ENCODE results near the gene KLK12.

The KLK12 gene

GRCh38 chr19:51055866-51056265 lies 21.1 kb upstream of the KLK12 start:
- no peak for DNase-seq (ENCODE audit: low read depth in 2 of 2, low spot score in 1 of 2)

DNA sequence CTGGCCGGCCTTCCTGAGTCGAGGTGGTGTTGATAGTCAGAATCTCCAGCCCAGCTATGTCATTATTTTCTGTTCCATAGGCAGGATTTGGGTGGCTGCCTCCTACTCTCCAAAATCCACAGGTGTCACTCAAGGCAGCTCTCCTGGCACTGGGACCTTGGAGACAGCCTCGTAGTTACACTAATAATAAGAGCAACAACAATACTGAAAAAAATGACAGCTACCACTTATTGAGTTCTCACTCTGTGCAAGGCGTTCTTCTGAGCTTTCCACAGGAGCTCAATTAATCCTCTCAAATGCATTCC lies 12.2 kb upstream of the KLK12 start:
- DNase-seq (ENCODE audit: low read depth in 2 of 2, low spot score in 1 of 2) = no peak

- no peak for DNase-seq (ENCODE audit: low read depth in 2 of 2, low spot score in 1 of 2)
Observed at GRCh38 chr19:51044327-51044726, 9.5 kb upstream of the KLK12 start.

DNA sequence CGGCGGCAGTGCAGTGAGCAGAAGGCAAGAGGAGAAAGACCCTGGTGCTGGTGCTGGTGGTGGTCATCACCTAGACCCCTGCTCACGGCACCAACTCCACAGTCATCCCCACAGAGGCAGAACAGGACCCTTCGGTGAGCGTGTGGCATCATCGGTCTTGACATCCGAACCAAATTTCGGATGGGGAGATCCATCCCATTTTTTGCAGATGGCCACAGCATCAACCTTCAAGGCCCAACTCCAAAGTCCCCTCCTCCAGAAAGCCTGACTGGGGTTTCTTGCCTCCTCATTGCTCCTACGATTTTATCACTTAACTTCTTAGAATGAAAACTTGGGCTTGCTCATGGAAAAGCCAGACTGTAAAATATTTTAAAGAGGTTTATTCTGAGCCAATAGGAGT lies 8.7 kb upstream of the KLK12 start:
- no peak for DNase-seq (ENCODE audit: low read depth in 2 of 2, low spot score in 1 of 2)

GRCh38 chr19:51040151-51040550 lies 5.3 kb upstream of the KLK12 start:
- no peak for DNase-seq (ENCODE audit: low read depth in 2 of 2, low spot score in 1 of 2)

DNA sequence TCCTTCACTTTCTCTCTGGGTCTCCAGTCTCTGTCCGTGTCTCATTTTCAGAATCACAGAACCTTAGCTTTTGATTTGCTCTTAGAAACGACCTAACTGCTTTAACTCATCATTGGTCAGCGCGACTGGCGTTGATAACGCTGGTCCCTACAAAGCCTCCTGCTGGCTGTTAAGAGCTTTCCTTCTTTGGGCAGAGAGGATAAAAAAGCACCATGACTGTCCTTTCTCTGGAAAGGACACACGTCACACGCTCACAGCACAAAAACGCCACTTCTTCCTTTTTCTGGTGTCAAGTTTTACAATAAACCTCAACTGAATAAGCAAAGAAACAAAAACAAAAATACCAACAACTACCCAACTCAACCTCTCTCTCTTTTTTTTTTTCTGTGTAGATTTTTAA lies 1.7 kb upstream of the KLK12 start:
- DNase-seq (ENCODE audit: low read depth in 2 of 2, low spot score in 1 of 2) = no peak

GRCh38 chr19:51031880-51032225 lies 2.9 kb downstream of the KLK12 start:
- DNase-seq (ENCODE audit: low read depth in 2 of 2, low spot score in 1 of 2) = no peak

- DNase-seq (ENCODE audit: low read depth in 2 of 2, low spot score in 1 of 2) = no peak
Observed at GRCh38 chr19:51031220-51031879, 3.5 kb downstream of the KLK12 start.

- DNase-seq (ENCODE audit: low read depth in 2 of 2, low spot score in 1 of 2) = no peak
Observed at GRCh38 chr19:51030631-51031030, 4.2 kb downstream of the KLK12 start.

DNA sequence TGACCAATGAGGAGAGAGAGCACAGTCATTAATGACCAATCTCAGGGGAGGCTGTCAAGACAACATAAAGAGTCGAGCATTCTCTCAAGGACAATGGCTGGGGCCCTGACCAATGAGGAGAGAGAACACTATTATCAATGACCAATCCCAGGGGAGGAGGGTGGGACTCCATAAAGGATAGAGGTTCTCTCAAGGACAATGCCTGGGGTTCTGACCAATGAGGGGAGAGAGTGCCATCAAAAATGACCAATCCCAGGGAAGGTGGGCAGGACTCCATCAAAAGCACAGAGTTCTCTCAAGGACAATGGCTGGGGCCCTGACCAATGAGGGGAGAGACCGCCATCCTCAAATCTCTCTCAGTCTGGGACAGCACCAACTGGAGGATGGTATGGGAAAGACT lies 5.1 kb downstream of the KLK12 start:
- no peak for DNase-seq (ENCODE audit: low read depth in 2 of 2, low spot score in 1 of 2)

- no peak for DNase-seq (ENCODE audit: low read depth in 2 of 2, low spot score in 1 of 2)
Observed at GRCh38 chr19:51027873-51028272, 6.9 kb downstream of the KLK12 start.

- no peak for DNase-seq (ENCODE audit: low read depth in 2 of 2, low spot score in 1 of 2)
Observed at GRCh38 chr19:51027126-51027806, 7.5 kb downstream of the KLK12 start.

GRCh38 chr19:51026554-51026831 lies 8.3 kb downstream of the KLK12 start, which contains the start of gene KLK11:
TSS of gene KLK11 (minus strand) at chr19:51026616. CDS start at chr19:51025631, 985 bp downstream.
- no peak for DNase-seq (ENCODE audit: low read depth in 2 of 2, low spot score in 1 of 2)

- no peak for DNase-seq (ENCODE audit: low read depth in 2 of 2, low spot score in 1 of 2)
Observed at GRCh38 chr19:51025809-51026553, 8.8 kb downstream of the KLK12 start.

DNA sequence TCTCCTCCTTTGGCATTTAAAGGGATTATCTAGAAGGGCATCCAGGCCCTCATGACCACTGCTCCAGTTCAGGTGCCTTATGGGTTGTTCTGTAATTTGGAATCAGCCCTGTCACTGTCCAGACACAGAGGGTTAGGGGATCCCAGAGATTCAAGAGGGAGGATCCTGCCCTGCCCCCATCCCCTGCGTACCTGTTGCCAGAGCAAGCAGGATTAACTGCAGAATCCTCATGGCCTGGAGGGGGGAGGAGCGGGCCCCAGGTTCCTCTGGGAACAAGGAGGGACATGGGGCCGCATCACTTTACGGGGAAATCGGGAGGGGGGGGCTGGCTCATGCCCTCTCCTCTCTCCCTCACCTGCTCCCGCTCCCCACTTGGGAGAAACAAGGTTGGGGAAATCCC lies 9.4 kb downstream of the KLK12 start:
- DNase-seq (ENCODE audit: low read depth in 2 of 2, low spot score in 1 of 2) = no peak

GRCh38 chr19:51024924-51025323 lies 9.9 kb downstream of the KLK12 start:
- no peak for DNase-seq (ENCODE audit: low read depth in 2 of 2, low spot score in 1 of 2)

- DNase-seq (ENCODE audit: low read depth in 2 of 2, low spot score in 1 of 2) = no peak
Observed at GRCh38 chr19:51023946-51024345, 10.9 kb downstream of the KLK12 start.

DNA sequence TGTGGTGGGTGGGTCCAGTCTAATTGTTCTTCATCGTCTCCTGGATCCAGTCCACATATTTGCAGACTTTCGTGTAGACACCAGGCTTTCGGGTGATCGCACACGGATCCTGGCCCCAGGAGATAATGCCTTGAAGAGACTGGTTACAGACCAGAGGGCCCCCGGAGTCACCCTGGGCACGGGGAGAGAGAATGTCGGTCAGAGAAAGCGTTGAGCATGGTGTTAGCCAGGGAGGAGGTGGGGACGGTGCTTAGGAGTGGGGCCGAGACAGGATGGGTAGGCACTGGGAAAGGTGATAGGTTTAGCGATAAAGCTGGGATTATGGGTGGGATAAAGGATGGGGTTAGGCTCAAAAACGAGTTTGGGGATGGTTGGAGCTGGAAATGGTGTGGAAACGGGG lies 12.3 kb downstream of the KLK12 start:
- no peak for DNase-seq (ENCODE audit: low read depth in 2 of 2, low spot score in 1 of 2)

DNA sequence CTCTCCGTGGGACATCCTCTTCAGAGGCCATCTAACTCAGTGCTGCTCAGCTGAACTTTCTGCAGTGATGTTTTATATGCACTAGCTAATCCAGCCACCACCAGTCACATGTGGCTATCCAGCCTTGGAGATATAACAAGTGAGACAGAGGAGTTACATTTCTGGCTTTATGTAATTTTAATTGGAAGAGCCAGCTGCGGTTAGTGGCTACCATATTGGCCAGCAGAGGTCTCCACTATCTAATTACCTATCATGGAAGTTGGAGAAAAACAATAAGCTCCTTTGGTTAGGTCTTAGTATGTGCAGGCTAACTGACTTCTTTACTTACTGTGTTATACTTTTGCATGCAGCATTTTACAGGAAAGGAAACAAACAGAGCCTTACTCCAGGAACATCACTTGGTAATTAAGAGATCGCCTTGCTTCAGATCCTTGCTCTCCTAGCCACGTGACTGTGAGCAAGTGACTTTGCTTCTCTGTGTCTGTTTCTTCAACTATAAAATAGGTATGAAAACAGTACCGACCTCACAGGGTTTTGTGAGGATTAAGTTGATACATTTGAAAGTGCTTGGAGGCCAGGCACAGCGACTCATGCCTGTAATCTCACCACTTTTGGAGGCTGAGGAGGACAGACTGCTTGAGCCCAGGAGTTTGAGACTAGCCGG lies 13.7 kb downstream of the KLK12 start:
- DNase-seq (ENCODE audit: low read depth in 2 of 2, low spot score in 1 of 2) = no peak

GRCh38 chr19:51019544-51019925 lies 15.3 kb downstream of the KLK12 start, which contains the start of gene KLK10:
TSS of gene KLK10 (minus strand) at chr19:51019709. CDS start at chr19:51019130, 579 bp downstream.
- DNase-seq (ENCODE audit: low read depth in 2 of 2, low spot score in 1 of 2) = no peak

DNA sequence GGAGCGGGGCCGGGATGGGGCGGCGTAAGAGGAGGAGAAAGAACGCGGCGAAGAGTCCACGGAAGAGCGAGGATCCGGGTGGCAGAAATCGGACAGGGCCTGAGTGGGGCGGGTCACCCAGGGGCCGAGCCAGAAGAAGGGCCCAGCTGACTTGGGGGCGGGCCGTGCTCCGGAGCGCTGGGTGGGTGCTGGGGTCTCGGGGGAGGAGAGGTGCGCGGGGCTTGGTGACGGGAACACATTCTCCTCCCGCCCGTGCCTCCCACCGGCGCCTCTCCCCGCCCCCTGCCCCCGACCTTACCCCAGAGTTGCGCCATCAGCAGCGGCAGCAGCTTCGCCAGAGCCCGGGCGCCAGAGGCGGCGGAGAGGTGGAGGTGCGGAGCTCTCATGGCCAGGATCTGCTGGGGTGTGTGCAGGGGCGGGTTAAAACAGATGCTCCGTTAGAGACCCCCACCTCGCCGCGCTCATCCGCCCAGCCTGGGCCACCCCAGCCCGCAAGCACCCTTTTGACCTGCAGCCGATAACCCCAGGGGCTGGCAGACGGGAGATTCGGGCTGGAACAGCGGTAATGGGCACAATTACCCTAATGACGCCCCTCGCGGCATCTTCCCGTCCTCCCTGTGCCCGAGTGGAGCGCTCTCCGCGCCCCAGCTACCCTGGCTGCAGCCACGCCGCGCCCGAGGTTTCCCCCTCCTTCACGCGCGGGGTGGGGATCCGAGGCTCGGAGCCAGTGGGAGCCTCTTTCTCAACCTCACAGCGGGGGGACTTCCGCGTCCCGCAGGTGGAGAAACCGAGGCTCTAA lies 15.9 kb downstream of the KLK12 start:
- DNase-seq (ENCODE audit: low read depth in 2 of 2, low spot score in 1 of 2) = no peak
